Ramos (cell line): Measurements from ENCODE around the gene DOCK8.
"Not testable (repeated sequence)": the region's sequence is repeated elsewhere in the genome, so short reads cannot be mapped to it uniquely, and the experiment has no call there.

Experiments
- in situ Hi-C: fragments of 300-500 bp; cut with MboI; formaldehyde crosslinking; loops from one replicate; pipeline ENCODE4 v1.14.3; 2022; ENCODE audit warnings: low sequenced_read_pairs; ENCODE audit not compliant: unreplicated experiment

DOCK8 gene

DNA sequence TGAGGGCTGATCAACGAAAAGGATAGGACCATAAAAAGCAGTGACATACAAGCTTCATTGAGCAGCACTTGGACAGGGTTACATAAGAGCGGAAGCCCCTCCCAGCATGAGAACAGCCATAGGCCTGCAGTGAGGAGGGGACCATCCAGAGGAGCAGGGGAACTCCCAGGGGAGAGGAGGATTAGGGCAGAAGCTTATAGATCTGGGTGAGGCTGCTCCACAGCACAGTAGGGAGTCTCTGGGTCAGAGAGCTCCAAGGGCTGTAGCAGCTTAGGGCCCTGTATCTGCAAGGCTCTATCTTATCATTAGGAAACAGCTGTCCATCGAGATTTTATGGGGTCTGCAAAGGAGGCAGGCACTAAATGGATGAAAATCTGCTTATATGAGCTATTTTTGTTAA lies 186.6 kb downstream of the DOCK8 start:
- in situ Hi-C loops: no loop called here

DNA sequence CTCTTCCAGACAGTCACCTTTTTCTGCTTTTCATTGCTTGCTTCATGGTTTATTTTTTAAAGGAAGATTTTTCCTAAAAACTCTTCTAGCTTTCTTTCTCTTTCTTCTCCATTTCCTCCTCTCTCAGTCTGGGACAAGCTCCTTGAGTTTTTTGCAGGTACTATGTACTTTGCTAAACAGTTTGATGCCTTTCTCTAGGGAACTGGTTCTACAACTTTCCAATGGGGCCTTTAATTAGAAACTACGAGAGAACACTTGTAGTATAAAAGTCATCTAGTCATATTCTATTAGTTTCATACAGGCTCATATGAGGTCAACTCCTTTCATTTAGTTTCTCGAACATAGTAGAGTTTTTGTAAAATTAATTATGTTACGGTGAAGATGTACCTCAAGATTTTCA lies 189.6 kb downstream of the DOCK8 start:
- in situ Hi-C loops: no loop called here

DNA sequence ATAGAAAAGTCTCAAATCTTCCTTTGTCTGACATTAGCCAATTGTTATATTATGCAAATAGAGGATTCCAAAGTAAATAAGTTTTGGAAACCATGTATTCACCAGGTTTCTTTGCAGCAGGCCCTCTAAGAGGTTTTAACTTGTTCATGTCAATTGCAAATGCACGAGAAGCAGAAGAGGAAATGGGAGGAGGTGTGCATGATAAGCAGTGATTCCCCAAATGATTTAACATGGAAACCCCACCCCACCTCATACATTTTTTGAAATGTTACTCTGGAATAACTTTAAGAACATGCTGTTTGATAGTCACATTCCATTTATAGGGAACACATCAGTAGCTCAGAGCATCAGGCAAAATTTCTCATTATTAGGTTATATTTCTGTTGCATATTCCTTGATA lies 190.7 kb downstream of the DOCK8 start:
- in situ Hi-C loops: no loop called here

DNA sequence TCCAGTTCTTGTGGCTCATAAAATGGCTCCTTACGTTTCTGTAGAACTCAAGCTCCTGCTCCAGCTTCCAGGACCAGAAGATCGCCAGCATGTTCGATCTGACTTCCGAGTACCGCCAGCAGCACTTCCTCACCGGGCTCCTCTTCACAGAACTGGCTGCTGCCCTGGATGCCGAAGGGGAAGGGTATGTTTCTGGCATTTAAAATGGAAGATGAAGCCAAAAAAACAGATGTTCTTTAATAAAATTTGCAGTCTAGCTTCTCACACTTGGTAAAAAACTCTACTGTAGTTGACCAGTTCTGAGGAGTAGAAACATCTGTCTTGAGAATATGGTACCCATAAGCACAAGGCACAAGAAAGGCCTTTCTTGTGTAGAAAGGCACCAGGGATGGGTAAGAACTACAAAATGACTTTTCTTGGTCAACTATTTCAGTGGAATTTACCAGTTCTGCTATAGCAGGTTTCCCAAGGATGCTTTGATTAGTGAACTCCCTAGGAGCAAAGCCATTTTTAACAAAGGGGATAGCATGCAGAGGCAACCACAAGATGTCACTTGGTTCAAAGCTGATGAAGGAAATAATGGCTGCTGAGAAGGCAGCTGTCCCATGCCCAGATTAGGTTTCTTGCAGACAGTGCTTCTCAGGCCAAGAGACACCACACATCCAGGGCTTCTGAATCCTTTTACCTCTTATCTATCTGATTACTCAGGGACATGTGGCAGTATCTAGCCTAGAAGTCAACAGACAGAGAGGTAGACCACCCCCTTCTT lies 192.4 kb downstream of the DOCK8 start:
- in situ Hi-C loops: no loop called here

DNA sequence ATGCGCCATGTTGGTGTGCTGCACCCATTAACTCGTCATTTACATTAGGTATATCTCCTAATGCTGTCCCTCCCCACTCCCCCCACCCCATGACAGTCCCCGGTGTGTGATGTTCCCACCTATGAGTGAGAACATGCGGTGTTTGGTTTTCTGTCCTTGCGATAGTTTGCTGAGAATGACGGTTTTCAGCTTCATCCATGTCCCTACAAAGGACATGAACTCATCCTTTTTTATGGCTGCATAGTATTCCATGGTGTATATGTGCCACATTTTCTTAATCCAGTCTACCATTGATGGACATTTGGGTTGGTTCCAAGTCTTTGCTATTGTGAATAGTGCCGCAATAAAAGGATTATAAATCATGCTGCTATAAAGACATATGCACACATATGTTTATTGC lies 195.0 kb downstream of the DOCK8 start:
- in situ Hi-C loops: not testable (repeated sequence)

DNA sequence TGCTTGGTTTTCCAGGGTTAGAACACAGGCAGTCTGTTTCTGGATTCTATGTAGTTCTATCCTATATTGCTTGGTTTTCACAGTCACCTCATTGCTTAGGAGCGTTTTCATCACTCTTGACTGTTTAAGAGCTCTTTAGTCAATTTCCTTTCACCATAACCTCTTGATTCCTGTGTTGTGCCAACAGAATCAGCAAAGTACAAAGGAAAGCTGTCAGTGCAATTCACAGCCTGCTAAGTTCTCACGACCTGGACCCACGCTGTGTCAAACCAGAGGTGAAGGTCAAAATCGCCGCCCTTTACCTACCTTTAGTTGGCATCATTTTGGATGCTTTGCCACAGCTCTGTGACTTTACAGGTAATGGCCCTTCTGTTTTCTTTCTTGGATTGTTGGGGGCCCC lies 199.9 kb downstream of the DOCK8 start:
- in situ Hi-C loops: no loop called here

DNA sequence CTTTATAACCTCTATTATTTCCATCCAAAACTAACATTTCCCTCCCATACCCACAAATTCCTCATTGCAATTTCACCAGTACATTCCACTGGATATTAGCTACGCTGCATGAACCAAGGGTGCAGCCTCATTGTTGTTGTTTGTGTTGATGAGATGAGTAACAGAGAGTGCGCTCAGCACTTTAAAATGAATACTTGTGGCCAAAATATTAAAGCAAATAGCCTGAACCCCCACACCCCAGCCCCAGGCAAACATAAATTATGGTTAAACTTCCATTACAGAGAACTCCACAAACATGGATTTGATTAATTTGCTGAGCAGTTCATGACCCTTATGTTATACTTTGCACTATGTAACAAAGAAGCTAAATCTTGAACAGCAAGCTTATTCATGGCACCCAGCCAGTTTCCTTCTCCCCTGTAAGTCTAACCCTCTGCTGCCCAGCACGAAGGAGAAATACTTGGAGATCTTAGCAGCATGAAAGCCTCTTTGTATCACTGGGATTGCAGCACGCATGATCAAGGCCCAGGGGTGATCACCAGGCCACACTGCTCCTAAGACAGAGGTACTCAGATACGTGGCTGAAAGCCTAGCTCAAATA lies 205.0 kb downstream of the DOCK8 start:
- in situ Hi-C loops: no loop called here

DNA sequence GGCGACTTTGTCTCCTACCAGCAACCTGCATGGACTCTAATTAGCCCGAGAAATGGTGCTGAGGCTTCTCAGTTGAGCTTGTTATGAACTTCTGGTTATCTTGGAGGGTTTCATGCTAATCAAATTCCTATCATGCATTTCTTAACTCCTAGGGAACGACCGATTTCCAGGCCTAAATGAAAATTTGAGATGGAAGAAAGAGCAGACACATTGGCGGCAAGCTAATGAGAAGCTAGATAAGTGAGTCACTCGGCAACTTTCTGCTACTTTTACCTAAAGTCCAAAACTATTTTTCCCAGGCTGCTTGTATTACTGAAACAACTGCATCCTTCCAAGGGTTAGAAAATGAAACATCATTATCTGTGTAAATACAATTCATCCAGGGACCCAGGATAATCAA lies 207.2 kb downstream of the DOCK8 start:
- in situ Hi-C loops: no loop called here

DNA sequence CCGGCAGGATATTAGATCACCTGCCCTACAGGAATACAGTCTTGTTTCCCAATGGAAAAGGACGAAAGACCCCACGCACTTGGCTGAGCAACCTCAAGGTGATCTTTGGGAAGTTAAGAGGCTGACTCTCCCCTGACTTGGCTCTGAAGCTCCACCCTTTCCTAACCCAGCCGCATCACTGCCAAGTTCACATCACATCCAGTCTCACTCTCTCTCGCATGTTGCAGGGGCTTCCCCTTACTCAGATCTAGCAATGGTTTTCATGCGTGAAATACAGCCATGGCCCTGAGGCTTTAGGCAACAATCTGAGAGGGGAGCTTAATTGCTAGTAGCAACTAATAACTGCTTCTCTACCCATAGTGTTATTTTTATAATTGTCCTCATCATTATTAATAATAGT lies 211.6 kb downstream of the DOCK8 start:
- in situ Hi-C loops: no loop called here

DNA sequence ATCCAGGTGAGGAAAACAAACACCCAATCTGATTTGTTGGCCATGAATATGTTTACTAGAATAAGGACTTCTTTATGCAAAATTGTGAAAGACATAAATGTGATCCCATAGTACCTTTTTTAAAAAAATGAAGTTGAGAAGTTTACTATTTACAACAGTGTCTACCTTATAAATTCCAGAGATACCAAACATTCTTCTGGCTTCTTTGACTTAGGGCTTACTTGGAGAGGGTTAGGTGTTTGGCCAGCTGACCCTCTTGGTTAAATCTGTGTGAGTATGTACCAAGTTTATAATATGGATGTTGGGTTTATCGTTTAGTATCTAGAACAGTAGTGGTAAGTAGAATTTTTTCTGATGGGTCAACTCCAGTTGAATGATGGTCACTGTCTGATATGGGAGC lies 212.3 kb downstream of the DOCK8 start:
- in situ Hi-C loops: no loop called here

DNA sequence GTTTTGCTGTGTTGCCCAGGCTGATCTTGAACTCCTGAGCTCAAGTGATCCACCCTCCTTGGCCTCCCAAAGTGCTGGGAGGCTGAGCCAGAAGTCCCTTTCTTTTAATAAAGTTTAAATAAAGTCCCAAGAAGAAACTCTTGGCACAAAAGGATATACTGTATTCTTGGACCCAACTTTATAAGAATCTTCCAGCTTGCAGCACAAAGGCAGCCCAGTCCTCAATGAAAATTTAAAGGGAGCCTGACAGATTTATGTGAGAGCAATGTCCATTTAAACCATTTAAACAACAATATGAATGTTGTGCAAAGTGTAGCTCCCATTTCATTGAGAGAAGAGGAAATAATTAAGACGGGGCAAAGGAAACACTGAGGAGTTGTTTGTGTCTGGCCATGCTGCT lies 217.0 kb downstream of the DOCK8 start:
- in situ Hi-C loops: no loop called here

DNA sequence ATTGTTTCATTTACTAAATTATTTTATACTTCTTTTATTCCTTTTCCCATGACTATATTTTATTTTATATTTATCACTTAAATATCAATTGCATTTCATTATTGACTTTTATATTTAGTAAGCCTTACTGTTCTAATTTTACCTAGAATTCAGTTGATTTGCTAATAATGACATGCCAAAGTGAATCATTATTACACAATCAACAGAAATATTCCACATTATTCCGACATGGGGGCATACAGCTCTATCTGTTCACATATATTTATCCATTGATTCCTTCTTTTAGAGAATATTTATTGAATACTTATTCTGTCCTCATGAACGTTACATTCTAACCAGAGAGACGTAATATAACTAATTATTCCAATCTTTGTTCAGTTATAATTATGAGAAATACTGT lies 221.8 kb downstream of the DOCK8 start:
- in situ Hi-C loops: no loop called here

DNA sequence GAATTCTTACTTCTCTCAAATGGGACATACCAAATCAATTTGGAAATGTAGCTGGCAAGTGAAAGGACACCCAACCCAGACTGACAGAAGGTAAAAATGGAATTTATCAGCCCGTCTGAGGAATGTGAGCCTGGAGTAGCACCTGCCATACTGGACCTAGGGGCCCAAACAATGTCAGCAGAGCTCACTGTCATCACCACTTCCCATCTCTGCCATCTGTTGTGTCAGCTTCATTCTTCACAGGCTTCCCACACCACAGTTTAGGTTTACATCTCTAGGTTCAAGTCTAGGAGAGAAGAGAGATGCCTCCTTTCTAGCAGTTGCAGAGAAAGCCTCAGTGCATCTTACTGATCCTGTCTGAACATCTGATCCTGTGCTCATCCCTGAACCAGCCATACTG lies 222.4 kb downstream of the DOCK8 start:
- in situ Hi-C loops: no loop called here

DNA sequence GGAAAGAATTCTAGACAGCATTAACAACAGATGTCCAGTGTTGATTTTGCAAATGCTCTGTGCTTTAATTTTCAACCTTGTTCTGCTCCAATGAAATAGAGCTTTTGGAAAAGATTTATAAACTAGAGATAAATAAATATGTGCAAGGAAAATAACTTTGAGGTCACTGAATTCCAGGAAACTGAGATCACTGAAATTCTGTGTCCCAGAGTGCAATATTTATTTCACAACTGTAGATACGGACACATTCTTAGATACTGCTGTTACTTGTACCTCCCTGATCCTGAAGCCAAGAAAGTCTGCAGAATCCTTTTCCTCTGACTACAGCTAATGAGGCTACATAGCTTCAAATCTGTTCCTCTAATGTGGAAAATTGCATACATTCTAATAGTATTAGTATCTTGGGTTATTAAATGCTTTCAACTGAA lies 222.9 kb downstream of the DOCK8 start:
- in situ Hi-C loops: no loop called here

DNA sequence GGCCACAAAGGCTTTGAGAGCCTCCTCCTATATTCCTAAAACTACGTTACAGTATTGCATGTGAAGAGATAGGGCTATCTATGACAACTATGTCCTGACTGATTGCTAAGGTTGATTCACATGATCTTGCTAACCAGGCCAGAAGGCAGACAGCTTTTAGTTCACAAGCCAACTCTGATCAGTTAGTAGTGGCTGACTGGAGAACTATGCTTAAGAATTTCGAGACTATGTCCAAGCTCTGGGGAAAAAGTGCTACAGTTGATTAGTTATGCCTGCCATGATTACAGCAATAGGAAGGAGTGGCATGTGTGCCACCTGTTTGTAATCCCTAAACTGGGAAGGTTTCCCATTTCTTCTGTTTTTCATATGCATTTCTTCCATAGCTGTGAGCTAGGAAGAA lies 223.4 kb downstream of the DOCK8 start:
- in situ Hi-C loops: no loop called here

DNA sequence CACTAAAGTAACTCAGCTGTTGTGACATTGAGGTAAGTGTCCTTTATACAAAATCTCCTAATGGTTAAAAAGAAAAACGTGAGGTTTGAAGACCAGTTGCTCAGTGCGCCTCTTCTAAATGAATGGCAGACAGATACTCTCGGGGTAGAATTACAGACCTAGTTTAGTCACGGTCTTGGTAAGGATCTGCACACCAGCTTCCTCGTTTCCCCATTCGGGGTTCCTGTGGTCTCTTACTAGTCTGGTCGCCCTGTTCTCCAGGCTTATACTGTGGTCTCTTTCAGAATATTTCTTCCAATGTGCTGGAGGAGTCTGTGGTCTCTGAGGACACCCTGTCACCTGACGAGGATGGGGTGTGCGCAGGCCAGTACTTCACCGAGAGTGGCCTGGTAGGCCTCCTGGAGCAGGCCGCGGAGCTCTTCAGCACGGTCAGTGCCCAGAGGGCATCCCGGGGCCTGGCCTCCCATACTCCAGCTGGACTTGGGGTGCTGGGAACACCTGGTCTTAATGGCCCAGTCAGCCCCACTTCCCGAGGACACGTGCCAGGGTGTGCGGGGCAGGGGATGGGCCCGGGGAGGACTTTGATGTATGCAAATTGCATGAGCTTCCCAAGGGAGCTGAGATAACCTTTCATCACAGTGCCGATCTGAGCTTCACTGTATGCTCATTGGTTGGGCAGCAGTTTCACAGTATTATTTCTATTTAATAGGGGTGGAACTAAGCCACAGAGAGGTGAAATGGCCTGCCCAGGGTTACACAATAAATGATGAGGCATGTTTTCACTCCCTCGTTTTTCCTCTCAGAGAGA lies 224.5 kb downstream of the DOCK8 start:
- in situ Hi-C loops: no loop called here

DNA sequence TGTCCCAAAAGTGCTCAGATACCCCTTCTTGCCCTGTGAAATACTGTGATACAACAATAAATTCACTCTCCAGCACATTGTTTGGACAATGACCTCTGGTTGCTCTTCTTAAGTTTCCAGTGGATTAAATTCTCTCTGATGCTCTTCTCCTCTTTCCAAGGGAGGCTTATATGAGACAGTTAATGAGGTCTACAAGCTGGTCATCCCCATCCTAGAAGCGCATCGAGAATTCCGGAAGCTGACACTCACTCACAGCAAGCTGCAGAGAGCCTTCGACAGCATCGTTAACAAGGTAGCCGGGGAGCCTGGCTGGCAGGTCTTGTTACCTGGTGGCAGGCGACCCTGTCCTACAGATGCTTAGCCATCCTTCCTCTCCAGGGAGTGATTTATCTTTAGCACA lies 226.5 kb downstream of the DOCK8 start:
- in situ Hi-C loops: no loop called here

DNA sequence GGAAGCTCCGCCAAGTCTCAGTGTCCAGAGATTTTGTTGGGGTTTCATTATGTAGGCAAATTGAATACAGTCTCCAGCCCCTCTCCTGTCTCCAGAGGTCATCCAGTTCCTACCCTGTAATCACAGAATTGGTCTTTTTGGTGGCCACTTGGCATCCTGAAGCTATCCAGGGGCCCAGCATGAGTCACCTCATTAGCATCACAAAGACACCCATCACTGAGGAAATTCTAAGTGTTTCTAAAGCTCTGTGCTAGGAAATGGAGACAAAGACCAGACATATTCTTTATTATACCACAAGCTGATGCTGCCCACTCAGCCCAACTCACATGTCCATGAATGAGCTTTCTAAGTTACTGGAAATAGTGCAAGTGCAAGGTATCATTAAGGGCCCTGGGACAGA lies 229.9 kb downstream of the DOCK8 start:
- in situ Hi-C loops: no loop called here

DNA sequence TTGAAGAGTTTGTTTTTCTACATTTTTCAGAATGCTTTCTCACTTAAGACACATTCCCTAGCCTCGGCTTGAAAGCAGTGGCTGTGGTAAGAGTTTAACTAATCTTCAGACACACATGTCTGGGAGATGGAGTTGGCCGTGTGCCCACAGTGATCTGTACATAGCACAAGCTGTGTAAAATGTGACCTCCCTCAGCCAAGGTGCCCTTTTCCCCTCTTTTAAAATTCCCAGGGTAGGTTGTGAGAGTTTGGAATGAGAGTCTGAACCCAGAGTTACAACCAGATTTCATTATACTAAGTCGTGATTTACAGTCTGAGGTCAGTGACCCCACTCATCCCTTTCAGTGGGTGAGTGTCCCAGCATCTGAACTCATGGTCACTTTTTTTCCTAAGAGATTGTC lies 230.4 kb downstream of the DOCK8 start:
- in situ Hi-C loops: no loop called here

DNA sequence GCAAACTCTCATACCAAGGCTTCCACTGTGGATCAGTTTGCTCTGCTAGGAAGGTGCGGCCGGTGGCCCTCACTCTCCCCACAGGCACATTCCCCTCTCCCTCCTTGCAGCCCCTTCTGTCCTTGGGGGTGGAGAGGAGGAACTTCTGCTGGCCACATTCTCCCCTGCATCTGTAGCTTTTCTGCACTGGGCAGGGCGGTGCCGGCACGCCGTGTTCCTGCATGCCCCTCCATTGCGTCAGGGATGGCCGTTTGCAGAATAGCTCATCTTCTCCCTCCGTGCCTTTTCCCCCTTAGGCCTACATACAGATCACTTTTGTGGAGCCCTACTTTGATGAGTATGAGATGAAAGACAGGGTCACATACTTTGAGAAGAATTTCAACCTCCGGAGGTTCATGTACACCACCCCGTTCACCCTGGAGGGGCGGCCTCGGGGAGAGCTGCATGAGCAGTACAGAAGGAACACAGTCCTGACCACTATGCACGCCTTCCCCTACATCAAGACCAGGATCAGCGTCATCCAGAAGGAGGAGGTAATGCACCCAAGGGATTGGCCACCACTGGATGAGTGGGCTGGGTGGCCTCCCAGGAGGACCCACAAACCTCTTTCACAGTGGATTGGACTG lies 231.5 kb downstream of the DOCK8 start:
- in situ Hi-C loops: no loop called here
